HG03521 (cell line): ENCODE measurements around the gene MAPK1.
"Not testable (repeated sequence)": the region's sequence is repeated elsewhere in the genome, so short reads cannot be mapped to it uniquely, and the experiment has no call there.

Experiments
- ATAC-seq: cut with Tn5 transposase; IDR thresholded peaks from one replicate; pipeline ENCODE4 v1.9.1; 2021; ENCODE audit warnings: mild to moderate bottlenecking, moderate library complexity; ENCODE audit not compliant: unreplicated experiment

Gene MAPK1

DNA sequence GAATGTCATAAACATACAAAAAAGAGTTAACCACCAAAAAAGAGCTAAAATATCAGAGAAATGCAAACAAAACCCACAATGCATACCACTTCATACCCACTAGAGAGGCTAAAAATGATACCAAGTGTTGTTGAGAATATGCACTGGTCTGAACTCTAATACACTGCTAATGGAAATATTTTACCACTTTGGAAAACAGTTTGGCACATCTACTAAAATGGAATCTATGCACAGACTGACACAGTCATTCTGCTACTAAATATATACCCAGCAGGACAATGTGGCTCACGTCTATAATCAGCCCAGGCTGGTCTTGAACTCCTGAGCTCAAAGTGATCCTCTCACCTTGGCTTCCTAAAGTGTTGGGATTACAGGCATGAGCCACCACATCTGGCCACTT is 18.0 kb downstream of the MAPK1 start:
- no peak for ATAC-seq

GRCh38 chr22:21848057-21848456 is 19.4 kb downstream of the MAPK1 start:
- ATAC-seq, result not testable (repeated sequence)

DNA sequence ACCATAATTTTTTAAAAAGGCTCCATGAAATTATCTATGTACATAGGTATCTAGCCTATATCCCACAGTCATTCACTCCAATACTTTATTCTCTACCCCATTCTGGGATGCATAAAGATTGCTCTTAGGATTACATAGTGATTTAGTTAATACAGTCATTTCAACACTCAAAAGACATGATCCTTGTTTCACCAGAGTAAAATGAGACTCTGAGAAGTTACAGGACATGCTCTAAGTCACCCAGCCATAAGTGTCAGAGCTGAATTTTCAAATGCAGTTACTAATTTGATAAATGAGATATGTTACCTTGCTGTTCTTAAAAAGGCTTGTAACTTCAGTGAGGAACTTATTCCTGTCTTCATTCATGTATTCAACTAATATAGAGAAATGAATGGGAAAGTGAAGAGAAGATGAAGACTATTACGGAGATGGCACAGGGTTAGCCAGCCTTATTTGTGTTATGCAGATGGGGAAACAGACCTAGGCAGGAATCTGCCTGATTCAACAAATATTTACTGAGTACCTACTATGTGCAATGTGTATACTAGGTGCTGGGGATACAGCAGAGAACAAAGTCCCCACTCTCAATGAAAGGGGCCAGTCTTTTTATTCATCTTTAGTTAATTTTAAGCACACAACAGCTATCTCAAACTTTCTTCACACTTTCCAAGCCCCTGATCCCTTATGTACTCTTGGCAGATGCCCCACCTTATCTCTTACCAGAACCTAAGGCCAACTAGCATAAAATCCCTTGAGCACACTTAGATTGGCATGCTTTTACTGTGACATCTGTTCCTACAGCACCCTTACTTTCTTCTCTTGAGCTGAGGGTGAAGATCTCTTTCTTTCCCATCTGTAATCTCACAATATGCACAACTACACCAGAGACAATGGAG is 21.6 kb downstream of the MAPK1 start:
- no peak for ATAC-seq

DNA sequence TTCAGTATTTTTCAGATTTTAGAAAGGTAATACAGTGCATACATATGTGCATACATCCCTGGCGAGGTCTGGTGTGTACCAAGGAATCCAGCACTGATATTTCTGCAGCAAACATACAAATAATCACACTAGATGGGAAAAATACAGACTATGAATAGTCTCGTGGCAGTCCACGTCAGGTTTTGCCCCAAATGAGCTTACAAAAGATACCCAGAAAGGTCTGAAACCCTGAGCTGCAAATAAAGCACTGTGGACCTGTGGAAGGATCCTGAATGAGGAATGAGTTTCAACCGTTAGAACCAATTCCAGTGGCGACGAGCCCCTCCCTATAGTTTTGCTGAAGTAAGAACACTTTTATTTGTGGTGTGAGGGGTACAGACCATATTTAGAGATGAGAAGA is 24.5 kb downstream of the MAPK1 start:
- ATAC-seq, result no peak

DNA sequence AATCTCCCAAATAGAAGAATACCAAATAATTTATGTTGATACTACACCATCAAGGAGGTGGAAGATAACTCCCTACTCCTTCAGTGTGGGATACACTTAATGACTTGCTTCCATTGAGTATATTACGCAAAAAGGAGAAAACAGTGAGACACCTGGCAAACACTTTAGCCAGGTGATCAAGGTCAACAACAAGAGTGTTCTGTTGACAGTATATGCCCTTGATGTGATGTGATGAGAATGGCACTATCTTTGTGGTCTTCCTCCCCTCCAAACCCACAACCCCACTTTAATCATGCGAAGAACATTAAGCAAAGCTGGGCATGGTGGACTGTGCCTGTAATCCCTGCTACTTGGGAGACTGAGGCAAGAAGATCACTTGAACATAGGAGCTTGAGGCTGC is 26.0 kb downstream of the MAPK1 start:
- no peak for ATAC-seq

DNA sequence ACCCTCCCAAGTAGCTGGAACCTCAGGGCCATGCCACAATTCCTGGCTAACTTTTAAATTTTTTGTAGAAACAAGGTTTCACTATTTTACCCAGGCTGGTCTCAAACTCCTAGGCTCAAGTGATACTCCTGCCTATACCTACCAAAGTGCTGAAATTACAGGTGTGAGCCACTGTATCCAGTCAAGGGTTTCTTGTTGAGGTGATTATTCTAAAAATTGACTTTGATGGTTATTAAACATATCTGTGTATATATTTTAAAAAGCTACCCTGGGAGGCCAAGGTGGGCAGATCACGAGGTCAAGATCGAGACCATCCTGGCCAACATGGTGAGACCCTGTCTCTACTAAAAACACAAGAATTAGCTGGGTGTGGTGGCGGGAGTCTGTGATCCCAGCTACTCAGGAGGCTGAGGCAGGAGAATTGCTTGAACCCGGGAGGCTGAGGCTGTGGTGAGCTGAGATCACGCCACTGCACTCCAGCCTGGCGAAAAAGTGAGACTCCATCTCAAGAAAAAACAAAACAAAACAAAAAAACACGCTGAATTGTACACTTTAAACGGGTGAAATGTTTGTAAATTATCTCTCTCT is 27.1 kb downstream of the MAPK1 start:
- no peak for ATAC-seq

GRCh38 chr22:21839765-21840140 is 27.7 kb downstream of the MAPK1 start:
- ATAC-seq, result no peak

DNA sequence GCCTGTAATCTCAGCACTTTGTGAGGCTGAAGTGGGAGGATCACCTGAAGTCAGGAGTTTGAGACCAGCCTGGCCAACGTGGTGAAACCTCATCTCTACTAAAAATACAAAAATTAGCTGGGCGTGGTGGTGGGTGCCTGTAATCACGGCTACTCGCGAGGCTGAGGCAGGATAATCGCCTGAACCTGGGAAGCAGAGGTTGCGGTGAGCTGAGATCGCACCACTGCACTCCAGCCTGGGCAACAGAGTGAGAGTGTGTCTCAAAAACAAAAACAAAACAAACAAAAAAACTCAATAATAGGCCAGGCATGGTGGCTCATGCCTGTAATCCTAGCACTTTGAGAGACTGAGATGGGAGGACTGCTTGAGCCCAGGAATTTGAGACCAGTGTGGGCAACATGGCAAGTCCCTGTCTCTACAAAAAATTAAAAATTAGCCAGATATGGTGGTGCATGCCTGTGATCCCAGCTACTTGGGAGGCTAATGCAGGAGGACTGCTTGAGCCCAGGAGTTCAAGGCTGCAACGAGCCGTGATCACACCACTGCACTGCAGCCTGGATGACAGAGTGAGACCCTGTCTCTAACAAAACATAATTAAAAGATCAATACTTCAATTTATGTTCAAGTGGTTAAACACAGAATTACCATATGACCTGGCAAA is 28.2 kb downstream of the MAPK1 start:
- not testable (repeated sequence) for ATAC-seq

DNA sequence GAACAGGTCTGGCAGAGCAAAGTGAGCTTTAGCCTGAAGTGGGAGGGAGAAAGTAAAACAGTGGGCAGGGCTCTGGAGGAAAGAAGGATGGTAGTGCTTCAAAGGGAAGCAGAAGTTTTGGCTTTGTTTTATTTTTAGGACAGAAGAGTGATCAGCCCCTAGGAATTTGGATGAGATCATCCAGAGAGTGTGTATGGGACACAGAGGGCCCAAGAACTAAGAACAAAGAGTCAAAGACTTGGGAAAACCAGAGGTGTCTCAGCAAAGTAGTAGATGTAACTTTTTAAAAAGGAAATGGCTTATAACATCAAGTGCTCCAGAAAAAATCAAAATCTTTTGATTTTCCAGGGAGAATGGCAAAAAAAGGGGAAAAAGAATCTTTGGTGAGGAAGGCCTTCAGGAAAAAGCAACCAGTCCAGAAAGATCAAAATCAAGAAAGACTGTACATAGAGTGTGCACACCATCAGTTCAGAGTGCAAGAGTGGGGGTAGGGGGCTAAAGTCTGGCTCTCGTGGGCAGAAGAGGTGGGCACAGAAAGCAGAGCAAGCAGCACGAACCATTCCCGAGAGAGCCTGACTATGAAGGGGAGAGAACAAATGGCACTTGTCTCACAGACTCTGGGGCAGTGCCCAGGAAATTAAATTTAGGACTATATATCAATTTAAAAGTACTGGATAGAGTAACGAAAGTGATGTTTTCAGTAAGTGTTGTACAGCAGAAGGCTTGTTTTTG is 30.0 kb downstream of the MAPK1 start:
- ATAC-seq, result no peak

DNA sequence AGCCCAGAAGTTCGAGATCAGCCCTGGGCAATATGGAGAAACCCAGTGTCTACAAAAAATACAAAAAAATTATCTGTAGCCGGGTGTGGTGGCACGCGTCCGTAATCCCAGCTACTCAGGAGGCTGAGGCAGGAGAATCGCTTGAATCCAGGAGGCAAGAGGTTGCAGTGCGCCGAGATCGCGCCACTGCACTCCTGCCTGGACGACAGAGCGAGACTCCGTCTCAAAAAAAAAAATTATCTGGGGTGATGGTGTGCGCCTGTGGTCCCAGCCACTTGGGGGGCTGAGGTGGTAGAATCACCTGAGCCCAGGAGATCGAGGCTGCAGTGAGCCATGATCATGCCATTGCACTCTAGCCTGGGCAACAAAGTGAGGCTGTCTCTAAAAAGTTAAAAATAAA is 31.0 kb downstream of the MAPK1 start:
- not testable (repeated sequence) for ATAC-seq

DNA sequence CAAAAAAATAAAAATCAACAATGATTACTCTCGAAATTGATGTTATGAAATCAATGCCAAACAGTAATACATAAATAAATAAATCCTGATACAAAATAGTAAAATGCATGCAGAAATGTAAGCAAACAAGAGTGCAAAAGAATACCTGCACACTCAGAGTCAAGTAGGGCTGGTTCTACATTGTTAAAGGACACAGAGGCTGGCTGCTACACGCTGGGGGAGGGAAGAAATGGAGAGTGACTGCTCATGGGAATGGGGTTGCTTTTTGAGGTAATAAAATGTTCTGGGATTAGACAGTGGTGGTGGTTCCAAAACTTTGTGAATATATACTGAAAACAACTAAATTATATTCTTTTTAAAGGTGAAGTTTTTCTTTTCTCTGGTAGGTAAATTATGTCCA is 32.1 kb downstream of the MAPK1 start:
- no peak for ATAC-seq

- no peak for ATAC-seq
Measured at GRCh38 chr22:21834869-21835268, 32.6 kb downstream of the MAPK1 start.

GRCh38 chr22:21832291-21833290 is 34.9 kb downstream of the MAPK1 start:
- ATAC-seq, result no peak

DNA sequence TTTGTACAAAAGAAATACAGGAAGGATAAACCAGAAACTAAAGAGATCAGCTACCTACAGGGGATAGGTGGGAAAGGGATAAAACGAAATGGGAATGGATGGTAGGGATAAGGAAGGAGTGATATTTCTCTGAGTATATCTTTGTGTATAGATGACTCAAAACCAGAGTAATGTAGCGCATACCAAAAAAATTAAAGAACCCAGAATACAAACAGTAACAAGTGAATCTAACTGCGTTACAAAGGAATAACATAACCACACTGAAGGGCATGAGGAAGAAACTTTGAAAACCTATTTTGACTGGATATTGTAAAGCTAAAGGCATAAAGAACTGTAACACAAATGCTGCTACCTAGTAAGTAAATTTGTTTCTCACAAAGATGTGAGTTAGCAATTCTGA is 37.9 kb downstream of the MAPK1 start:
- no peak for ATAC-seq

DNA sequence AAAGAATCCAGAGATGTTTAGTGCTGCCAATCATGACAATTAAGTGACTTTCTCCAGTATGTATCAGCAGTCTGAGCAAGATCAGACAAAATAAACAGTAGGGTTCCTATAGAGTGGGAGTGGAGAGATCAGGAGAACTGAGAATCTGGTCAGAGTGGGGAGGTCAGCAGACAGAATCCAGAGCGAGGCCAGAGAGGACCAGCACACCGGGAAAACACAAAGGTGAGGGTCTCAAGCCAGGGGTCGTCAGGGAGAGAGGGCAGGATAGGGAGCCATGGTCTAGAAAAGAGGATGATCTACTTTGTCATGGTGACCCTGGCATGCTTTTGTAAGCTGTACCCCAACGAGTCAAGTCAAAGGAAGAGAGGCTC is 39.2 kb downstream of the MAPK1 start:
- ATAC-seq, result no peak

- no peak for ATAC-seq
Measured at GRCh38 chr22:21827628-21828267, 39.7 kb downstream of the MAPK1 start.

DNA sequence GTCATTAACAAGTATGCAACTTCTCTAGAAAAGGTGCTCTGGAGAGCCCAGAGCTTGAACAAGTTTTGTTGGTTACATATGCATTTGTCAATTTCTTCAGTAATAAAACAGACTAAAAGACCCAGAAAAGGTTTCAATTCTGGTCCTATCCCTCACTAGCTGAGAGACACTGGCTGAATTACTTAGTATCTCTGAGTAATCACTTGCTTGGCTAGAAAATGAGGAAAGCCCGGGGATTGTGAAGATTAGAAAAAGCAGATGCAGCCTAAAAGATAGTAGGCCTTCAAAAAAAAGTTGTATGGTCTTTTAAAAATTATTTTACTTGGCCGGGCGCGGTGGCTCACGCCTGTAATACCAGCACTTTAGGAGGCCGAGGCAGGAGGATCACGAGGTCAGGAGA is 41.2 kb downstream of the MAPK1 start:
- ATAC-seq, result no peak

DNA sequence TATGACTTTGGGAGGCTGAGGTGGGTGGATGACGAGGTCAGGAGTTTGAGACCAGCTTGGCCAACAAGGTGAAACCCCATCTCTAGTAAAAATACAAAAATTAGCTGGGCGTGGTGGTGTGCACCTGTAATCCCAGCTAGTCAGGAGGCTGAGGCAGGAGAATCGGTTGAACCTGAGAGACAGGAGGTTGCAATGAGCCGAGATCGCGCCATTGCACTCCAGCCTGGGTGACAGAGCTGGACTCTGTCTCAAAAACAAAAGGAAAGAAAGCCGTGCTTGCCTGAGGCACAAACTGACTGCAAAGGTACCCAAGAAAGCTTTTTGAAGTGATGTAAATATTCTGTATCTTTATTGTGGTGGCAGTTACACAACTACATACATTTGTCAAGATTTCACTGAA is 42.5 kb downstream of the MAPK1 start:
- ATAC-seq, result not testable (repeated sequence)

DNA sequence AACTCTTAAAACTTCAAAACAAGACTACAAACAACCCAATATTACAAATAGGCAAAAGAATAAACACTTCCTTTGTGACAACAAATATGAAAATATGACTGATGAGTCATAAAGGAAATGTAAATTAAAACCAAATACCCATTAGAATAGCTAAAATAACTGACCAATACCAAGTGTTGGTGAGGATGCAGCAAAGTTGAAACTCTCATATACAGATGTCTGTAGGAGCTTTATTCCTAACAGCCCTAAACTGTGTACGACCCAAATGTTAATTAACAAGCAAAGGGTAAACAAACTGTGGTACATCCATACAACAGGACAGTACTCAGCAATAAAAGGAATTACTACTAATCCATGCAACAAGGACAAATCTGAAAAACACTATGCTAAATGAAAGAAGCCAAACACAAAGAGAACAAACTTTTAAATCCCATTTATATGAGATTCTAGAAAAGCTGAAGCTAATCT is 43.0 kb downstream of the MAPK1 start:
- ATAC-seq, result no peak
